GM19452 (cell line): ENCODE measurements around the gene FARP1.

ENCODE experiments used
- ATAC-seq: cut with Tn5 transposase; IDR thresholded peaks from one replicate; pipeline ENCODE4 v1.9.1; 2021; ENCODE audit not compliant: unreplicated experiment

FARP1 gene

DNA sequence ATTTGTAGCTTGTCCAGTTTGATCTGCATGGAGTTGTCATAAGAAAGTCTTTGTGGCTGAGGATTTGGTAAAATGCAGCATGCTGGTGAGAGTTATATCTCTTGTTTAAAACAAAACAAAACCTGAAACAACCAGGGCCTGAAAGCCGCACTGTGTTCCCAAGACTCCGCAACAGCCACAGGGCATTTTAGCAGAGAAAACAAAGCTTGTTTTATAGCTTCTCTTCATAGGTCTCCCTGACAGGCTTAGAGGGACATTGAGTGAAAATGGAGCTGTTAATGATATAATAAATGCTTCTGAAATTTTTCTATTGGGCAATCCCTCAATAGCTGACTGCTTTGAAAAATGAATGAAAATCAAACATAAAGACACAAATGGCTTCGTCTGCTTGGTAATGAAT lies 182.8 kb downstream of the FARP1 start:
- no peak for ATAC-seq

DNA sequence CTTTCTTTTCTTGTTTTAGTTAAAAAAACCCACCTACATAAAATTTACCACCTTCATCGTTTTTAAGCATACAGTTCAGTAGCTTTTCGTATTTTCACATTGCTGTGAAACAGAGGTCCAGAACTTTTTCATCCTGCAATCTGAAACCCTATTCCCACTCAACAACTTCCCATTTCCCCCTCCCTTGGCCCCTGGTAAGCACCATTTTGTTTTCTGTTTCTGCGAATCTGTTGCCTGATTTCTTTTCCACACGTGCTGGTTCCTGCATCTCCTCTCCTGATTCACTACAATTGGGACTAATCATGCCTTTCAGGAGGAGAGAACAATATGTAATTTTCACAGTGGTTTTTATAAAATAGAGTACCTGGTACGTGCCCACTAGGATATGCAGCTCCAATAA lies 183.4 kb downstream of the FARP1 start:
- no peak for ATAC-seq

DNA sequence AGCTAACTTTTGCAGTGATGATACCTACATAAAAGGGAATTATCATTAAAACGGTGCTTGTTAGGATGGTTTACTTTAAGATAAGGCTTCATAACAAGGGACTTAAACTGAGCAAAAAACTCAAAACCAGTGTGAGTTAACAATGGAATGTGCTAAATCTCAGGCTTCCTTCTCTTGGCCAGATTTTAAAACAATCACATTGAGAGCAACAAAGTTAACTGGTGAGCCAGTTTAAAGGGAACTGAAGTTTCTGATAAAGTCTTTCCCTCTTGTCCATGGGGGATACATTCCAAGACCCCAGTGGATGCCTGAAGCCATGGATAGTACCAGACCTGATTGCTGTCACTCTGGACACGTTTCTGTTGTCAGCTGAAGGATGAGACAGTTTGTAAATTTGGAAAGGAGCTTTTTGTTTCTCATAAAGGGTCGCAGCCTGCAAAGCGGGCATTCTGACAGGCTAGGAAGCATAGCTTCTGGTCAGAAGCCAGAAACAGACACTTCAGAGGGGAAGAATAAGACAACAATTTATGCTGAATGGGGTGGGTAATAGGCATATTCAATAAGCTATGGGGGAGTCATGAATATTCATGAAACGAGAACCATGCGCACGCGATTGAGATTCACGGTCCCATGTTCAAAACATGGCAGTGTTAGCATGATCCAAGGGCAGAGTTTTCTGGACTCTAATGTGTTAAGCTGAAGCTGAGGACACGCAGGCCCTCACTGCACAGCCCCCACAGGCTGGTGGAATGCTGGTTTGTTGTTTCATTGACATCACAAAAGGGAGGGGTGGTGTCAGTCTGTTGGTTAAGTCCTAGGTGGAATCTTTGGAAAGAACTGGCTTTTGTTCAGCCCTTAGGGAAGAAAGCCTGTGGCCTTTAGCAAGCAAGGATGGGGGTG lies 184.7 kb downstream of the FARP1 start:
- no peak for ATAC-seq

DNA sequence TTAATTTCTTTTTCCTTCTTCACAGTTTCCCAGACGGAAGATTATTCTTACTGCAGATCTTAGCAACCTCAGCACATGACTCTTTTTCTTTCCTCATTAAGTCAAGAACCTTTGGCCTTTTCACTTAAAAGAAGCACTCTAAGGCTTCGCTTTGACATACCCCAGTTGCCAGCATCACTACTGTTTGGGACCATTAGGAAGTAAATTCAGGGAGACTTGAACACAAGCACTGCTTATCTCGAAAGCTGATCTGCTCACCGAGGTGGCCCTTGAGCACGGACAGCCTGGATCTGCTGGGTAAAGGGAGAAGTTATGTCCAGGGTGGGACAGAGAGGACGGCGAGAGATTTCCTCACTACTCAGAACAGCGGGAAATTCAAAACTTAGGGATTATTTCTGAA lies 185.6 kb downstream of the FARP1 start:
- ATAC-seq, result no peak

DNA sequence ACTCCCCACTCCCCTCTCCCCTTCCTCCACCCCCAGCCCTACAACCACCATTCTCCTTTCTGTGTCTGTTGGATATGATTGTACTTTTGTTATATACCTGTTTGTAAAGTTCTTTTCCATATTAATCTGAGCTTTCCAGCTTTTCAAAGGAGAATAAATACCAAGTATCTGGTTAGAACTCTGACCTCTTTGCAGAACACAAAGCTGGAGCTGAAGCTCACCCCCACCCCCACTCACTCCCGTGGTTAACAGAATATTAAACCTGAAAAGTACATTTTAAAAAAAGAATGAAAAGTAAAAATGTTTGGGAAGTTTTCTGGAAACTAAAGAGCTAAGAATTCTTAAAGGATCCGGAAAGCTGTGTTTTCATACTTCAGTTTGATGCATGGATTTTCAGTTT lies 189.3 kb downstream of the FARP1 start:
- no peak for ATAC-seq

DNA sequence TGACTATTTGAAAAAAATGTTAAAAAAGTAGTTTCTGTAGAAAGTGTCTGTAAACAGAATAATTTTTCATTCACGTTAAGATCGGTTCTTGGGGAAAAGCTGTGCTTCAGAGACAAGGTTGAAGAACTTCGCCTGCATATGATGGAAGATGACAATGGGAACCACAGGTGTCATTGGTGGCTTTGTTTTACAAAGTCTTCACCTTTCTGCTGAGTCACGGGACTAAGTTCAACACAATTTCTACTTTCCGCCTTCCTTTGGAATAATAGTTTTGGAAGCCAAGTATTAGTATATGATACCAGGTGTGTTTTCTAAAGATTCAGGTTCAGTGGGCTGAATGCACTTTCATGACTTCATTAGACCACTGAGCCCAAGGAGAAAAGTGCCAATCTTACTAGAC lies 189.8 kb downstream of the FARP1 start:
- no peak for ATAC-seq

DNA sequence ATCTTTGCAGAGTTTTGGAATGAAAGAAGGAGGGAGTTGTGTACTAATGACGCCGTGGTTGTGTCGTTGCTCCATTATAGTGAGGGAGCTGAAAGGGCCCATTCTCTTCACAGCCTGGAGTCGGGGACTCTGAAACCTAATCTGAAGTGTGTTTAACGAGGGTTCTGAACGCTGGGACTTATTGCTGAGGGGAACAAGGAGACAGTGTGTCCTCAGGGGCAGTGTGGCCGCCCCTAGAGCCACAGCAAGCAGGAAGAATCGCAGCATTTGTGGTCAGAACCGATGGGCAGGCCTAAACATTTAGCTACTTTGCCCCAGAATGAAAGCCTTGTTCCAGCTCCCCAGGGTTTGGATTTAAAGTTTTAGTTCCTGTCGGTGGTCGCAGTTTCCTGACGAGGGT lies 190.6 kb downstream of the FARP1 start:
- no peak for ATAC-seq

DNA sequence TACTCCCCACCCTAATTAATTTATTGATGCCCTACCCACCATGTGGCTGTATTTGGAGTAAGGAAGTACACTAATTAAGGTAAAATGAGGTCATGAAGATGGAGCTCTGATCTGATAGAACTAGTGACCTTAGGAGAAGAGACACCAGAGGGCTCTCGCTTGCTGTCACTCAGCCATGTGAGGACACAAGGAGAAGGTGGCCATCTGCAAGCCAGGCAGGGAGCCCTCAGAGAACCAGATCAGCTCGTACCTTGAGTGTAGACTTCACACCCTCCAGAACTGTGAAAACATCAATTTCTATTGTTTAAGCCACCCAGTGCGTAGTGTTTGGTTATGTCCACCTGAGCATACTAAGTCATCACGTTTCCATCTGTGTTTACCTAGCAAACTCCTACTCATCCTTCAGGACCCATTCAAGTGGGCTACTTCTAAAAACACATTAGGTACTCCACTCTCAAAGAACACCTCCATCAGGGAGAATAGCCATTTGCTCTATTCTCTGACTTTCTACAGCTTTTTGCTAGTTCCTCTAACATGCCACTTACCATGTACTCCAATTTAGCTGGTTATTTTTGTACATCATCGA lies 191.8 kb downstream of the FARP1 start:
- no peak for ATAC-seq

DNA sequence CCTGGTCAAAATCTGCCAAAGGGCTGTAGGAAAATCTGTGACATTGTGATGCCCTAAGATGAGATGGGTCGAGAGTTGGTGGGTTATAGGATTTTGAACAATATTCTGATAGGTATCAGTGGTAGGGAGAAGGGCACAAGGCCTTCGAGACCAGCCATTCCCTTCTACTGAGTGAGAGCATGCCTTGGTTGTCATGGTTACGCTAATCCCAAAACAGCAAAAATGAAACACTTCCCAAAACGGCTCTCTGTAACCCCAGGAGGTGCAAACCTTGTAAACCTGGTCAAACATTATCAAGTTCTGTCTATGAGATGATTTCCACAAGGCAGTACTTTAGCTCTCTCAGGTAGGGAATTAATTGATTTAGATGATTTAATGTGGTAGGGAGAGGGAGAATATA lies 192.8 kb downstream of the FARP1 start:
- ATAC-seq, result no peak

DNA sequence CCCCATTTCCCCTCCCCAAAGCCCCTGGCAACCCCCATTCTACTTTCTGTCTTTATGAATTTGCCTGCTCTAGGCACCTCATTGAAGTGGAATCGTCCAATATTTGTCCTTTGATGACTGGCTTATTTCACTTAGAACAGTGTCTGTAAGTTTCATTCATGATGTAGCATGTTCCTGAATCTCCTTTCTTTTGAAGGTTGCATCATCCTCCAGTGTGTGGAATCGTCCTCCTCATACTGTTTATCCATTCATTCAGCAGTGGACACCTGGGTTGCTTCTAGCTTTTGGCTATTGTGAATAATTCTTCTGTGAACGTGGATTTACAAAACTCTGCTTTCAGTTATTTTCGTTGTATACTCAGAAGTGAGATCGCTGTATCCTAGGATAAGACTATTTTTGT lies 195.4 kb downstream of the FARP1 start:
- ATAC-seq, result no peak

DNA sequence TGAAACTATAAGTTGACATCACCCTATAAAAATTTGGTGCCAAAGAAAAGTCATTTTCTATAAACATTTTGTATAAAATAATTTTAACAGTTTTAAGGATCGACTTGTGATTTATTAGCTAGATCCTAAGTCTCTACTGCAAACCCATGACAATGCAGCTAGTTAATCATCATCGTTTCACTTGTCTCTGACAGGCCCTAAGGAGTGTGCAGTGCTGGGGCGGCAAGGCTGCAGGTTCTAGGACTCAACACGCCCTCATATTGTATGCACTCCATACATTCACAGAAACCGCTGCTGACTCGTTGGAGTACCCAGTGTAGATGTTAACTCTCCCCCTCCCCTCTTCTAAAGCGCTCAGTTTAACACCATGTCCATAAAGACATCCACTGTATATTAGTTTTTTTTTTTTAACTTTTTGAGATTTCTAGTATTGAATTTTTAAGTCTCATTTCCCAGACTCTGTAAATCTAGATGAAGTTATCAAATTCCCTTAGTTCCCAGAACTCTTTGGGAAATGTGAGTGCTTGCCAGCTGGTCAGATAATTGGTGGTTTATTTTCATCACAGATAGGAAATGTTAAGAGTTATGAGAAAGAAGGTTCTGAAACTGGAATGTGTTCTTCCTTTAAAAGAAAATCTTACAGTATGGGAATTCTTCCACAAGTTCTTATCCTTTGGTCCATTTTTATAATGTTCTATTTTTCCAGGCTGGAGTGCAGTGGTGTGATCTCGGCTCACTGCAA lies 197.0 kb downstream of the FARP1 start:
- no peak for ATAC-seq

DNA sequence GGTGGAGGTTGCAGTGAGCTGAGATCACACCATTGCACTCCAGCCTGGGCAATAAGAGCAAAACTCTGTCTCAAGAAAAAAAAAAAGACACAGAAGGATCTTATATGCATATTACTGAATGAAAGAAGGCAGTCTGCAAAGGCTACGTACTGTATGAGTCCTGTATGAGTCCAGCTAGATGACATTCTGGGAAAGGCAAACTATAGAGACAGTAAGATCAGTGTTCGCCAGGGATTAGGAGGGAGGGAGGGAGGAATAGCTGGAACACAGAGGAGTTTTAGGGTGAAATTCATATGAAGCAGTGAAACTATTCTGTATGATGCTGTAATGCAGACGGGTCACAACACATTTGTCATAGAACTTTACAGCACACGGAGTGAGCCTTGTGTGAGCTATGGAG lies 200.1 kb downstream of the FARP1 start:
- ATAC-seq, result no peak

DNA sequence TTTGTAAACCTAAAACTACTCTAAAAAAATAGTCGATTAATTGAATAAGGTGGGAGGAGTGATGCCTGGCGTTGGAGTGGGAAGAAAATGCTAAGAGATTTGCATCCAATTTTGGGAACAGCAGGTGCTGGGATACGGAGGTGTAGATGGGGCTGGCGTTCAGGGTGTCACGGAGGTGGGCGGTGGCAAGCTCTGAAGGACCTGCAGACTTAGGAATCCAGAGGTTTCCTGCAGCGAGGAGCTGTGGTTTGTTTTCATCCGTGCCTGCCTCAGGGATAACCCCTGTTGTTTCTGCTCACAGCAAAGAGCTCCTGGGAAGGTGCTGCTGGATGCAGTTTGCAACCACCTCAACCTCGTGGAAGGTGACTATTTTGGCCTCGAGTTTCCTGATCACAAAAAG lies 200.6 kb downstream of the FARP1 start:
- no peak for ATAC-seq

DNA sequence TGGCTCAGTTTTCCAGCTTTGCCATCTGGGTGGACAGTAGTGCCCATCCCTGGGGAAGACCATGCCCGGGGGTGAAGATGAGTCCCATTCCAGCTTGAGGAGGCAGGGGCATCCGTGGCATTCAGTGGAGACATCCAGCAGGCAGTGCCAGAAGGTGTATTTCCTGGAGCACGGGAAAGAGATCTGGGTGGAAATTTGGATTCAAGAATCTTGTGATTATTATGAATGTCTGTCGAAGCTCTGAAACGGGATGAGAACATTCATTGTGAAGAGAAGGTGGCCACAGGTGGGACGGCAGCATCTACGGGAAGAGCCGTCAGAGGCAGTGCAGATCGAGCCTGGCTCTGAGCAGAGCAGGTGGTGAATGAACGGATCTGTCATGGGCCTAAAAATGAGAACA lies 201.5 kb downstream of the FARP1 start:
- ATAC-seq, result no peak

DNA sequence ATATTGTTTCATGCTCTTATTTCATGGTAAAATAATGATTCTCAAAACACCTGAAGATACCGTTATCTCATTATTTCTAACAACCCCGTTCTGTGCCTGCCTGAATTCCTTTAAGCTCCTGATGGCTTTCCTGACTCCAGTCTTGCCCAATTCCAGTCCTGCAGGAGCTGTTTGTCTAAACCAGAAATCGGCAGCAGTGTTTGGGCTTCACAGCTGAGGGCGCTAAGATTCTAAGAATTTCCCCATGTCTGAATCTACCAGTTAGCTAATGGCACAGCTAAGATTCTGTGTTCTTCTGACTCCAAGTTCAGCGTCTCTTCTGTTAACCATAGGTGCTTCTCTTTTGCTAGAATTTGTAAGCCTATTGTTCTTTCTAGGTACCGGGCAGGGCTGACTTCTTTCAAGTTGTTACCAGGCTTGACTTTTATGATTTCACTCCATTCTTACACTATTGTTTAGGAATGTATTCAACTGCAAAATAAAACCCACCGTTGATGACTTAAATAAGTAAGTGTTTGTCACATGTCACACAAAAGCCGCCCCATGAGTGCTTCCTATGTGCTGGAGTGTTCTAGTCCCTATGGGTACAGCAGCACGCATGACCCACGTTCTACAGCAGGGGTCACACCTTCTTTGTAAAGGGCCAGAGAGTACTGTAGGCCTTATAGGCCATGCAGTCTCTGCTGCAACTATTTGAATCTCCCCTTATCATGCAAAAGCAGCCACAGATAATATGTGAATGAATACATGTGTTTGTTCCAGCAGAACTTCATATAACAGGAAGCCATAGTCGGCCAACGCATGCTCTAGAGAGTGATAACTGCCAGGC lies 202.4 kb downstream of the FARP1 start:
- no peak for ATAC-seq

DNA sequence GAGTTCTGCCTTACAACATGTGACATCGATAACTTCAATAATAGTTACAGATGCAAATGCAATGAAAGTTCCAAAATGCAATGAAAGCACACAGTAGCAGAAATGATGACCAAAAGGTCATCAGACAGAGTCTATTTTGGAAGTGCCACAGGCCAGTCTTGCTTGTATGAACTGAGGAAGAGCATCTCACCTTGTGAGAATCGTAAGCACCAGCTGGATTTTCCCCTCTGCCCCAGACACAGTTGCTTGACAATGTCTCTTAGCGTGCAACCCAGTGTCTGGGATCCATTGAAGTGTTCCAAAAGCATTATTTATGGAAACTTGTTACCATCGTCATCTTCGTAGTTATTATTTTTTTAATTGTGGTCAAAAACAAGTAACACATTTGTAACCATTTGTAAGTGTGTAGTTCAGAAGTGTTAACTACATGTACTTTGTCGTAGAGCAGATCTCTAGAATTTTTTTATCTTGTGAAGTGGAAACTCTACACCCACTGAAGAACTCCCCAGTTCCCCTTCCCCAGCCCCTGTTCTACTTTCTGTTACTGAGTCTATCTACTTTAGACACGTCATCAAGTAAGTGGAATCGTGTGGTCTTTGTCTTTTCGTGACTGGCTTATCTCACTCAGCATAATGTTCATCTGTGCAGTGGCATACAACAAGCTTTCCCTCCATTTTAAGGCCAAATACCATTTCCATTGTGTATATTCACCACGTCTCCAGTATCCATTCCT lies 204.2 kb downstream of the FARP1 start:
- no peak for ATAC-seq

DNA sequence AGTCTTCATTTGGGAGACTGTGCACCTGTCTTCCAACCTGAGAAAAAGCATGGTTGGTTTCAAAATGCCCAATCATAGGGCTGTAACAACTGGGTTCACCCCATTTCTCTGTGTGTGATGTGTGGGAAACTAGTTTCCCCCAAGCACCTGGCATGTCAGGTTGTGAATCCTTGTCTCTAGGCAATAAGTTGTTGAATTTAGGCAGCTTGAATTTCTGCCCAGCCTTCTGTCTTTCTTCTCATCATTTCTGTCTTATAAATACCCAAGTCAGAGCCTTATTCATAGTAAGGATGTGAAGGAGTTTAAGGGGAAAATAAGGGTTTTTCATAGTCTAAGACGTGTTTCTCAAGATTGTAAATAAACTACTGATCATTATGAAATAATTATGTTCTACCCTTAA lies 204.9 kb downstream of the FARP1 start:
- no peak for ATAC-seq

DNA sequence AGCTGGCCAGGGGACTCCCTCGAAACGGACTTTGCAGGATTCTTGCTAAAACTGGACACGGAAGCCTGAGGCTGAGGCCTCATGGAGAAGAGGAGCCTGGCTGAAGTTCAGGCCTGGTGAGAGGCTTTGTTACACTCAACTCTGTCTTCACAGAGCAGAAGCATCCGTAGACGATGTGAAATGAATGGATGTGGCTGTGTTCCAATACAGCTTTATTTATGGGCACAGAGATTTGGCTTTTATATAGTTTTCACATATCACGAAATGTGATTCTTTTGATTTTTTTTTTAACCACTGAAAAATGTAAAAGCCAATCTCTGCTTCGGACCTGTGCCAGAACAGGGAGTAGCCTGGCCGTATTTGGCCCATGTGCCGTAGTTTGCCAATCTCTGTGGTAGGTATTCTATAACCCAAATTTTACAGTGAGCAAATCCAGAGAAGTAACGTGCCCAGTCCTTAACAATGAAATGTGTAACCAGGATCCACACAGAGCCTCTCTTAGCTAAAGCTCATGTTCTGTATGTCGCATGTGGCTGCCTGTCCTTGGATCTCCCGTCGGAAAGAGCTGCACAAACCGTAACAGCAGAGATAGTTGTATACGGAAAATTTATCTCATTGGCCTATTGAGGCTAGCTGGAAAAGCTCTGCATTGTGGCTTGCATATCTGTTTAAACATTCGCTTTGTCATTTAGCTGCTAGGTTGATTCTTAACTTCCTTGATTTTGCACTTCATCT lies 205.7 kb downstream of the FARP1 start:
- no peak for ATAC-seq

DNA sequence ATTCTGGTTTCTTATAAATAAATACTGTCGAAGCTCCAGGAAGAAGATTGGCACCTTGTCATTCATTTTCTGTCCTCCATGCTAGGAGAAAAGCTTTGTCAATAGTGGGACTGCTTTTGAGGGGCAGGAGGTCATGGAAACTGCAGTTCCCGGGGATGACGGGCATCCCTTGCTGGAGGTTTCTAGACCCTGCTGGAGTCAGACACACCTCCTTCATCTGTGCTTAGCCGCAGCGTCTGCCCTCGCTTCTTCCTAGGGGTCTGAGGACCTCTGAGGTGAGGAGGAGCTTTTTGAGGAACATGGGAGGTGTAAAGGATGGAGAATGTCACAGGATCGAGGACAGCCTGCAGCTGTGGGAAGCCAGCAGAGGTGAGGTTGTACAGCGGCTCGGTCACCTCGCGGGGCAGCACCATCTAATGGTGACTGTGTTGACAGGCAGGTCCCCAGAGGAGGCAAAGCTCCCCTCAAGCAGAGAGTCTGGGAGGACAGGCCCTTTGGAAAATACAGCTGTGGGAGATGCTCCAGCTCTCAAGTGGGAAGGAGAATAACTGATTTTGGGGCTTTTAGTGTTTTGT lies 206.9 kb downstream of the FARP1 start:
- no peak for ATAC-seq
